Glomerular visceral epithelial cell (primary cell): ENCODE results near the gene L1TD1.
"Not testable (repeated sequence)": the region's sequence is repeated elsewhere in the genome, so short reads cannot be mapped to it uniquely, and the experiment has no call there.

Experiments
- DNase-seq: peaks from one replicate; pipeline ENCODE4 v3.0.0-alpha.2; 2016; ENCODE audit errors: extremely low spot score

Gene L1TD1

DNA sequence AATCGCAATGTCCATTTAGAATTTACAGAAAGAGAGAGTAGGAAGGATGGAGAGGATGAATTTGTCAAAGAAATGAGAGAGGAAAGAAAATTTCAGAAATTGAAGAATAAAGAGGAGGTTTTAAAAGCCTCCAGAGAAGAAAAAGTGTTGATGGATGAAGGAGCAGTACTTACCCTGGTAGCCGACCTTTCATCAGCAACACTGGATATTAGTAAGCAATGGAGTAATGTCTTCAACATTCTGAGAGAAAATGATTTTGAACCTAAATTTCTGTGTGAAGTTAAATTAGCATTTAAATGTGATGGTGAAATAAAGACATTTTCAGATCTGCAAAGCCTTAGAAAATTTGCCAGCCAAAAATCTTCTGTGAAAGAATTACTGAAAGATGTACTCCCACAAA is 12.5 kb downstream of the L1TD1 start:
- no peak for DNase-seq

DNA sequence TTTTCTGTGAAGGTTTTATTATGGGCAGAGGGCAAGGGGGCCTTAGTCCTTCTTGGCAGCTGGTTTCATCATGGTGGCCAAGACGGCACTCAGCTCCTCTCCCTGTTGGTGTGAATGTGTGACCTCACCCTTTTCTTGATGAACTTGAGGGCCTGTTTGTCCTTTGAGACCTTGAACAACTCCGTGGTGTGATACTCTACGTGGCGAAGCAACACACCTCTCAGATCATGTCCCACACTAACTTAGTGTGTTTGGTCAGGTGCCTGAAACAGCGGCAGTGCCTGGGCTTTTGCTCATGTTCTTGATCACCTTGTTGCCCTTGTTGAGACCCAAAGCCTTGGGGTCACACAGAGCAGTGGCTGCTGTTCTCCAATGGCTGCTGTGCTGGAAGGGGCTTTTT is 13.4 kb downstream of the L1TD1 start:
- no peak for DNase-seq

DNA sequence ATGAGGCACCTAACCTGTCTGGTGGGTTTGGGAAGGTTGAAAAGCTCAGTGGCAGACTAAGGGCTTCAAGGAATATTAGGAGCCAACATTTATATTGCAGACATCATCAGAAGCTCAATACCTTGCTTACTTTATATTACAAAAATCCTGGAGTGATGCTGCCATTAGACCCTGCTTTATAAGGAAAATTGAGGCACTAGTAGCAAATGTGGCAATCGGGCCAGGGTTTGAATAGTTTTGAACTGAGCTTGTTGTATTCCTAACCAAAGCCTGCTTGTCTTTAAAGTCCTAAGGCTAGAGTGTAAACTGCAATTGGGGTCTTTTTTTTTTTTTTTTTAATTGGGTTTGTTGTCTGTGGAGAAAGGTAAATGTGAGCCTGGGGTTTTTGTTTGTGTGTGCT is 14.3 kb downstream of the L1TD1 start:
- no peak for DNase-seq

DNA sequence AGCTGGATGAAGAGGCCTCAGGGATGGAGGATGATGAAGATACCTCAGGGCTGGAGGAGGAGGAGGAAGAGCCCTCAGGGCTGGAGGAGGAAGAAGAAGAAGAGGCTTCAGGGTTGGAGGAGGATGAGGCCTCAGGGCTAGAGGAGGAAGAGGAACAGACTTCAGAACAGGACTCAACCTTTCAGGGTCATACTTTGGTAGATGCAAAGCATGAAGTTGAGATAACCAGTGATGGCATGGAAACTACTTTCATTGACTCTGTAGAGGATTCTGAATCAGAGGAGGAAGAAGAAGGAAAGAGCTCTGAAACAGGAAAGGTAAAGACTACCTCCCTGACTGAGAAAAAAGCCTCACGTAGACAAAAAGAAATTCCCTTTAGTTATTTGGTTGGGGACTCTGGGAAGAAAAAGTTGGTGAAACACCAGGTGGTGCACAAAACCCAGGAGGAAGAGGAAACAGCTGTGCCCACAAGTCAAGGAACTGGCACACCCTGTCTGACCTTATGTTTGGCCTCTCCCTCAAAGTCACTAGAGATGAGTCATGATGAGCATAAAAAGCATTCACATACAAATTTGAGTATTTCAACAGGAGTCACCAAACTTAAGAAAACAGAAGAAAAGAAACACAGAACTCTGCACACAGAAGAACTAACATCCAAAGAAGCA is 15.4 kb downstream of the L1TD1 start:
- DNase-seq = no peak

DNA sequence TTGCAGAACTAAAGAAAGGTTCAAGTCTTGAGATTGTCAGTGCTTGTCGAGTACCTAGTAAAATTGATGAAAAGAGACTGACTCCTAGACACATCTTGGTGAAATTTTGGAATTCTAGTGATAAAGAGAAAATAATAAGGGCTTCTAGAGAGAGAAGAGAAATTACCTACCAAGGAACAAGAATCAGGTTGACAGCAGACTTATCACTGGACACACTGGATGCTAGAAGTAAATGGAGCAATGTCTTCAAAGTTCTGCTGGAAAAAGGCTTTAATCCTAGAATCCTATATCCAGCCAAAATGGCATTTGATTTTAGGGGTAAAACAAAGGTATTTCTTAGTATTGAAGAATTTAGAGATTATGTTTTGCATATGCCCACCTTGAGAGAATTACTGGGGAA is 16.3 kb downstream of the L1TD1 start:
- no peak for DNase-seq

DNA sequence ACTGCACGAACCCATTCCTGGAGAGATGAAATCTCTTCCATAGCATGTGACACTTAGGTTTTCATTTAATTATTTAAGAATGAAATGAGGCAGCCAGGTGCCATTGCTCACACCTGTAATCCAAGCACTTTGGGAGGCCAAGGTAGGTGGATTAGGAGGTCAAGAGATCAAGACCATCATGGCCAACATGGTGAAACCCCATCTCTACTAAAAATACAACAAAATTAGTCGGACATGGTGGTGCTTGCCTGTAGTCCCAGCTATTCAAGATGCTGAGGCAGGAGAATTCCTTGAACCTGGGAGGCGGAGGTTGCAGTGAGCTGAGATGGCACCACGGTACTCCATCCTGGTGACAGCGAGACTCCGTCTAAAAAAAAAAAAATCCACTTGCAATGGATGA is 17.8 kb downstream of the L1TD1 start:
- DNase-seq = no peak

DNA sequence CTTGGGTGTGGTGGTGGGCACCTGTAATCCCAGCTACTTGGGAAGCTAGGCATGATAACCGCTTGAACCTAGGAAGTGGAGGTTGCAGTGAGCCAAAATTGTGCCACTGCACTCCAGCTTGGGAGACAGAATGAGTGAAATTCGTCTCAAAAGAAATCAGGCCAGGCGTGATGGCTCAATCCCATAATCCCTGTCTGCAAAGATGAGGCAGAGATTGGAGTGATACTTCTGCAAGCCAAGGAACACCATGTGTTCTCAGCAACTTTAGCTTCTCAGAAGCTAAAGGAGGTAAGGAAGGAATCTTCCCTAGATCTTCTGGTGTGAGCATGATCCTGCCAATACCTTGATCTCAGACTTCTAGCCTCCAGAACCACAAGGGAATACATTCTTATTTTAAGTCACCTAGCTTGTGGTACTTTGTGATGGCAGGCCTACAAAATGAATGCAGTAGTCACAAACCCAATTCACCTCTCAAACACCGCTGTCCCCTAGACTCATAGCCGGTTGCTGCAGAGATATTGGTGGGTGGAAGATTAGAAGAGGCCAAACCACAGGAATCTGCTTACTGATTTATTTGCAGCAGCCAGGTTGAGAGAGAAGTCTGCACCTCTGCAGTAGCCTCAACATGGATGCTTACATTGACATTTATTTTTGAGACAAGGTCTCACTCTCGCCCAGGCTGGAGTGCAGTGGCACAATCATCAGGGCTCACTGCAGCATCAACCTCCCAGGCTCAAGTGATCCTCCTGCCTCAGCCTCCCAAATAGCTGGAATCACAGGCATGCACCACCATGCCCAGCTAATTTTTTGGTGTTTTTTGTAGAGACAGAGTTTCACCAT is 18.6 kb downstream of the L1TD1 start:
- DNase-seq = no peak

DNA sequence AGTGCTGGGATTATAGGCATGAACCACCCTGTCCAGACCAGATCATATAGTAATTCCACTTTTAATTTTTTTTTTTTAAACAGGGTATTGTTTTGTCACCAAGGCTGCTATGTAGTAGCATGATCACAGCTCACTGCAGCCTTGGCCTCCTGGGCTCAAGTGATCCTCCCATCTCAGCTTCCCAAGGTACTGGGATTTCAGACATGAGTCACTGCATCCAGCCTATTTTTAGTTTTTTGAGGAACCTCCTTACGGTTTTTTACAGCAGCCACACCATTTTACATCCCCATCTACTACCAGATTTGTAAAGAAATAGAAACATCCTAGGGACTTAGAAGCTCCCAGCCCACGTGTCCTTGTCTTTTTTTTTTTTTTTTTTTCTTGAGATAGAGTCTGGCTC is 24.0 kb downstream of the L1TD1 start:
- no peak for DNase-seq

DNA sequence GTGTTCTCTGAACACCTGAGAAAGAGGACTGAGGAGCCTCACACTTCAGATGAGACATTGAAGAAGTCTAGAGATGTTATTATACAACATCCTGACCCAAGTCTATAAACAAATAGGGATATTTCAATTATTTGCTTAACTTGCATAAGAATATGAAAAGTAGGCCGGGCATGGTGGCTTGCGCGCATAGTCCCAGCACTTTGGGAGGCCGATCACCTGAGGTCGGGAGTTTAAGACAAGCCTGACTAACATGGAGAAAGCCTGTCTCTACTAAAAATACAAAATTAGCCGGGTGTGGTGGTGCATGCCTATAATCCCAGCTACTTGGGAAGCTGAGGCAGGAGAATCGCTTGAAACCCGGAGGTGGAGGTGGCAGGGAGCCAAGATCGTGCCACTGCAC is 25.8 kb downstream of the L1TD1 start:
- DNase-seq = not testable (repeated sequence)

DNA sequence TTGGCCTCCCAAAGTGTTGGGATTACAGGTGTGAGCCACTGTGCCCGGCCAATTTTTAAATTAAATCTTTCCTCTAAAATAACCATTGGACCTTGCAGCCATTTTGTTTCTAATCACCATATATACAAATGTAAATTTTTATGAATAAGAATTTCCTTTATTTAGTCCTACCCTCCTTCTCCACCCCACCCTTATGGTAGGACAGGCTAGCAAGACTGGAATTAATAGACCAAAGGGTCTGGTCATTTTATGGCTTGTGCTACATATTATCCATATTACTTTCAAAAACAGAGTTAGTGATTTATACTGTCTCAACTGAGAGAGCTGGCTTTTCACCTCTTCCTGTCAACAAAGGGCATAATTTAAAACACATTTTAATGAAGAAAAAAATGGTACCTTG is 26.5 kb downstream of the L1TD1 start:
- no peak for DNase-seq

DNA sequence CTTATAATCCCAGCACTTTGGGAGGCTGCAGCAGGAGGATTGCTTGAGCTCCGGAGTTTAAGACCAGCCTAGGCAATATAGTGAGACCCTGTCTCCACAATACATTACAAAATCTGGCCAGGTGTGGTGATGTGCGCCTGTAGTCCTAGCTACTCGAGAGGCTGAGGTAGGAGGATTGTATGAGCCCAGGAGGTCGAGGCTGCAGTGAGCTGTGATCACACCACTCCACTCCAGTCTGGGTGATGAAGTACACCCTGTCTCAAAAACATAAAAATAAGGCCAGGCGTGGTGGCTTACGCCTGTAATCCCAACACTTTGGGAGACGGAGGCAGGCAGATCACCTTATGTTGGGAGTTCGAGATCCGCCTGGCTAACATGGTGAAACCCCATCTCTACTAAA is 27.7 kb downstream of the L1TD1 start:
- no peak for DNase-seq

DNA sequence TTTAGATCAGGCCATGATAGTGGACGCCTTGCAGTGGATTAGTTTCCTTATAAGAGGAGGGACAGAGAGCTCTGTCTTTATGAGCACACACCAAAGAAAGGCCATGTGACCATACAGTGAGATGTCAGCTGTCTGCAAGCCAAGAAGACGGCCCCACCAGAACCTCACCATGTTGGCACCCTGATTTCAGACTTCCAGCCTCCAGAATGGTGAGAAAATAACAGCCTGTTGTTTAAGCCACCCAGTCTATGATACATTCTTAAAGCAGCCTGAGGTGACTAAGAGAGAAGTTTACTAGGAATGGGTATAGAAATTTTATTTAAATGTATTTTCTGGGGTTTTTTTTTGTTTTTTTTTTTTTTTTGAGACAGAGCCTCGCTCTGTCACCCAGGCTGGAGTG is 29.5 kb downstream of the L1TD1 start:
- DNase-seq = no peak

DNA sequence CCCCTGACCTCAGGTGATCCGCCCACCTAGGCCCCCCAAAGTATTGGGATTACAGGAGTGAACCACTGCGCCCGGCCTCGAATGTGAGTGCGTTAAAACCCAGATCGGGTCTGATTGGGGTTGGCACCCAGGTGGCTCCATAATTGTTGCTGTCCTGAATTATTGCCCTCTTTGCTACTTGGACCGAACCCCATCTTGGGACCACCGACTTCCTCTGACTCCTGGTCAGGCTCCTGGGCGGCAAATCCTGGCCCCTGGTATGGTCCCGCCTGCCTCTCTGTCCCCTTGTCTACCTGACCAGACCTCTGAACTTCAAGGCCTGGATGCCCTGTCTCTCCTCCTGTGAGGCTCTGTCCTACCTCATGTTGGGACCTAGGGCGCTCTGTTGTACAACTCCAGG is 32.8 kb downstream of the L1TD1 start:
- DNase-seq = no peak

DNA sequence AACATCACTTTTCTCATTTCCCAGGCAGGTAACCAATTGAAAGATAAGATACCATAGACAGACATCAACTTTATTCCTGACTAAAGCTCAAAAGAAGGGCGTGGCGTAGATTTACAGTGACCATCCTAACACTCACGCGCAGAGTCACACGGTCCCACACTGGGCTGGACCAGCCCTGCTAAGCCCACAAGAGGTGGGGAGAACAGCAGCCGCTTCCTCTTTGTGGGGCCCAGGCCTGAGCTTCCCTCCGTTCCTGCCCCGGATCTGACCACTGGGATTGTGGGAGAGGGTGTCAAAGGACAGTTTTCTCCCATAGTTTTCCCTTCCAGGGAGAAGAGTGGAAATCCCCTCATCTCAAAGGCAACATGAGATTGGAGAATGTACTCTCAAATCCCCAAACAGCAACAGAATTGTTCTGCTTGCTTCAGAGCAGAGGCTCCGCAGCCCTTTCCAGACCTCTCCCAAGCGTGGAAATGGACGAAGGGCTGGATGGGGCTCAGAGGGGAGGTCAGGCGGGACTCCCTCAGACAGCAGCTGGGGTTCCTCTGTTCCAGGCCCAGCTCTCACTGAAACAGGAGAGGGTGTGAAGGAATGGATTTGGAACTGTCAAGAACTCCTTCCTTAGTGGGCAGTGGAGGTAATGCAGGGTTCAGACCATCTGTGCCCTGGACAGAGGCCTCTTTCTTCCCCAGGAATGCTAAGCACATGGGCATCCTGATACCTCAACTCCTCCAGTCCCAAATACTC is 33.7 kb downstream of the L1TD1 start:
- DNase-seq = no peak

DNA sequence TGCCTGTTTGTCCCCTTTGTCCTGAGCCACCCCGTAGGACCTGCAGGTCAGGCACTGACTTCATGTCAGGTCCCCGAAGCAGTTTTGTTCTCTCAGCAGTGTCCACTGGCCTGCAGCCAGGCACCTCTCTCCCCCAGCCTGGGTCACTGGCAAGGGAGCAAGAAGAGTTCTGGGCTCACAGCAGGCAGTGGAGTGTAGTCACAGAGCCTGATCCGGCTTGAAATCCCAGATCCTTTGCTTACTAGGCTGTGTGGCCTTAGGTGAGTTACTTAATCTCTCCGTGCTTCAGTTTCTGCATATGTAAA is 34.2 kb downstream of the L1TD1 start:
- no peak for DNase-seq

DNA sequence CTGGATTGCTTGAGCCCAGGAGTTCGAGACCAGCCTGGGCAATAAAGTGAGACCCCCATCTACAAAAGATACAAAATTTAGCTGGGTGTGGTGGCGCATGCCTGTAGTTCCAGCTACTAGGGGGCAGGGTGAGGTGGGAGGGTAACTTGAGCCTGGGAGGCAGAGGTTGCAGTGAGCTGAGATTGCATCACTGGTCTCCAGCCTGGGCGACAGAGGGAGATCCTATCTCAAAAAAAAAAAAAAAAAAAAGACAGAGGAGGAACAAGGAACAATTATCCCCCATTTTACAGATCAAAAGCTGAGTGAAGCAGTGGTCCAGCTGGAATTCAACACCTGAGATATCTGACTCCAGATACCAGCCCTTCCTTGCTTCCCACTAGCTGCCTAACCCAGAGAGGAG is 34.8 kb downstream of the L1TD1 start:
- DNase-seq = no peak

DNA sequence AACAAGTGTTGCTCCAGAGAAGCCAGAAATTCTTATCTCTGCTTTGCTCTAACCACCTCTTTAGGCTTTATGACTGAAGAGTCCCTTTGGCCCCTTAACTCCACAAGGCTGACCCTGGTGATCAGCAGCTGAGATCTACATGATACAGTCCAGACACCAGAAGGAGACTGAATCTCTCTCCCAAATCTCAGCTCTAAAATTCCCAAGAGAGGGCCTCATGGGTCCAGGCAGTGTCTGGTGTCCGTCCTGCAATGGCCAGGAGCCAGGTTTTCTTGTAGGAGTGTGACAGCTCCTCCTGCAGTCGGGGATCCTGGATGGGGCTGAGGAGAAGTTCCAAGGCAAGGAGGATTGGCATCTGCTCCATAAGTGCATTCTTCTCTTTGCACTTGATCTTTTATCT is 35.3 kb downstream of the L1TD1 start:
- no peak for DNase-seq

DNA sequence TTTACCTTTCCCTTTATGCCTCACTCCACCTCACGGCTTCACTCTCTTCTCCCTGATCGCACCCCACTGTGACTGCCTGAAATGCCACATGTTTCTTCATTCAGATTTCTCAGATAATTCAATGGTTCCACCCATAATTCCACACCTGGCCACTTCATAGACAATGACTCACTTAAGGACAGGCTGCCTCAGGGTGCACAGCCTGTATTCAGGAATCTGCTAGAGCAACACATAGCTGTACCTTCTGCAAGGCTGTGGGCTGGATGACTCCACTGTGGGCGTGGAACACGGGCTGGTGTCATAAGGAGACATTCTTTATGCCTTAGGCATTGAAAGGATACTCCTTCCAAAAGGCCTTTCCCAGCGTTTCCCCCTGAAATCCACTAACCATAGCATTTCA is 36.1 kb downstream of the L1TD1 start:
- peak; percentile 63 for DNase-seq

DNA sequence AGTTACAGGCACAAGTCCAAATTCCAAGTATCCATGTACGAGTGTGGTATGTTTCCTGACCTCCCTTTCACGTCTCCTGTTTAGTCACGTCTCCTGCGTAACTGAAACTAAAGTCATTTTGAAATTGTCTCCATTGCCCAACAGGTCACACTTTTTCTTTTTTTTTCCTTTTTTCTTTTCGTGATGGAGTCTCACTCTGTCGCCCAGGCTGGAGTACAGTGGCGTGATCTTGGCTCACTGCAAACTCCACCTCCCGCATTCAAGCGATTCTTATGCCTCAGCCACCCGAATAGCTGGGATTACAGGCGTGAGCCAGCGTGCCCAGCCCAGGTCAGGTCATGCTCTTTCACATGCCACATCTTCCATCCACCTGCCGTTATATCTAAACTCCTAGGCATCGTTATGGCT is 38.2 kb downstream of the L1TD1 start:
- no peak for DNase-seq

DNA sequence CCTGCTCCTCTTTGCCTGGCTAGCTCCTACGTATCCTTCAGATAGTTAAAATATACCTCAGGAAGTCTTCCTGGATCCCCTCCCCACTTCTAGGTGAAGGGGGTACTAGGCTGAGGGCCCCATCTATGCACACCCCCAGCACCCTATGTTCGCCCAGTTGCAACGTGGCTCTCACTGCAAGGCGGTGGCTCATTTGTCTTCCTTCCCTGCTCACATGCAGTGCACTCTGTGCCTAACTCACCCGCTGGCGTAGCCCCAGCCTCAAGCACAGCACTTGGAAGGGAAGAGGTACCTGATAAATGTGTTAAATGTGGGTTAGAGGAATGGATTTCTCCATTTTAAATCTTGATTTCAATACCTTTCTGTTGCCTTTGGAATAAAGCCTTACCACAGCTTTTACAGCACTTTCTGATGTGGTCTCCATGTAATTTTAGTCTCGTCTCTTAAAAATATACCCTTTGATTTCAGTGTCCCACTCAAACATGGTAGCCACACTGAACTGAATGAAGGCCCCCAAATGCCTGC is 39.3 kb downstream of the L1TD1 start:
- DNase-seq = no peak

DNA sequence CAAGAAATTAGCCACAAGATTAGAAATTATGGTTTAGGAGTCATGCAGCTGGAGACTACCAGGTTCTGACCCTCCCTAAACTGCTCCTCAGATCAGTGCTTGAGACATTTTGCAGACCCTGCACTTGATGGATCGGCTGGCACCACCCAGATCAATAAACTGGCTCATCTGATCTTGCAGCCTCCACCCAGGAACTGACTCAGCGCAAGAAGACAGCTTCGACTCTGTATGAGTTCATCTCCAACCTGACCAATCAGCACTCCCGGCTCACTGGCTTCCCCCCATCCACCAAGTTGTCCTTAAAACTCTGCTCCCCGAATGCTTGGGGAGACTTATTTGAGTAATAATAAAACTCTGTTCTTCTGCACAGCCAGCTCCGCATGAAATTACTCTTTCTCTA is 40.0 kb downstream of the L1TD1 start:
- DNase-seq = no peak

DNA sequence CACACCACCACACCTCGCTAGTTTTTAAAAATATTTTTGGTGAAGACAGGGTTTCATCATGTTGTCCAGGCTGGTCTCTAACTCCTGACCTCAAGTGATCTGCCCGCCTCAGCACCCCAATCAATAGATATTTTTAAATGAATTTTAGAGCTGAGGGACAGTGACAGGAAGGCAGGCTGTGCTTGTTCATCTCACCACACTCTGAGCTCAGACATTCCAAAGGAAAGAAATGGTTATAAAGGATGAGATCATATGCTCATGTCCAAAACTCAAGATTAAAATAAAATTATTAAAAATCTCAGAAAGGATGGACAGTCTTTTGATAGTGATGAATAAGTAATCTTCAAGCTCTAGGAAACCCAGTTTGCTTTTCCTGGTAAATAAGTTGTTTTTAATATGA is 40.9 kb downstream of the L1TD1 start:
- DNase-seq = no peak

DNA sequence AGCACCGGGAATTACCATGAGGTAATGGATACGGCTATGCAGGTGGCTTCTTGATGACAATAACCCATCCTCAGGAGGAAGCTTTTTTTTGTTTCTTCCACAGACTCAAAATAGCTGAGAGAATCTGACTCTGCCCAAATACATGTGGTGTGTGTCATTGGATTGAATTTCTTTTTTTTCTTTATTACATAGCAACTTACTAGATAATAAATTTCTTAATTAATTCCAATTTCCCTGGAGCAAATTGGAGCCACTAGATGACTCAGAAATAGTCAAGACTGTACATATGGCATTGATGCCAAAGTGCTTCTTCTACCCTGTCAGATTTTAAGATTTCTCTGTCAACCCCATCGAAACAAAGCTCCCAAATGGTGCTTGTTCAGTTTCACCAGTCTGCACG is 42.7 kb downstream of the L1TD1 start:
- DNase-seq = no peak
